Parathyroid adenoma (tissue), 2 donors: ENCODE data around the gene EPG5.

ENCODE experiments used
- H2AFZ ChIP-seq: fragments of 300-600 bp; sonication (generic); one replicate; pipeline ENCODE4 v1.7.0; 2017; ENCODE audit warnings: antibody characterized with exemption, mild to moderate bottlenecking
- H3K27ac ChIP-seq: fragments of 300-600 bp; sonication (generic); one replicate; pipeline ENCODE4 v1.7.0; 2017
- H3K27me3 ChIP-seq: fragments of 300-600 bp; sonication (generic); one replicate; pipeline ENCODE4 v1.7.0; 2017; ENCODE audit warnings: low read length; ENCODE audit not compliant: control insufficient read depth, insufficient read depth
- H3K36me3 ChIP-seq: fragments of 300-600 bp; sonication (generic); one replicate; pipeline ENCODE4 v1.7.0; 2017; ENCODE audit warnings: low read length; ENCODE audit not compliant: control insufficient read depth, insufficient read depth
- H3K4me1 ChIP-seq: fragments of 300-600 bp; sonication (generic); one replicate; pipeline ENCODE4 v1.7.0; 2017; ENCODE audit warnings: control low read depth
- H3K4me2 ChIP-seq: fragments of 300-600 bp; sonication (generic); one replicate; pipeline ENCODE4 v1.7.0; 2017; ENCODE audit warnings: low read length
- H3K4me3 ChIP-seq: fragments of 300-600 bp; sonication (generic); one replicate; pipeline ENCODE4 v1.7.0; 2017; ENCODE audit warnings: low read depth, low read length
- H3K79me2 ChIP-seq: fragments of 300-600 bp; sonication (generic); one replicate; pipeline ENCODE4 v1.7.0; 2017; ENCODE audit warnings: control low read depth
- H3K9ac ChIP-seq: fragments of 300-600 bp; sonication (generic); one replicate; pipeline ENCODE4 v1.7.0; 2017; ENCODE audit warnings: mild to moderate bottlenecking
- H3K9me3 ChIP-seq: fragments of 300-600 bp; sonication (generic); one replicate; pipeline ENCODE4 v1.7.0; 2017; ENCODE audit warnings: low read length; ENCODE audit not compliant: control insufficient read depth
- TF ChIP-seq, protein P1 (sequence below): fragments of 300-600 bp; sonication (generic); IDR thresholded peaks from one replicate; pipeline ENCODE4 v1.7.0; 2017; ENCODE audit warnings: antibody characterized with exemption, mild to moderate bottlenecking
- donor health status: primary hyperparathyroidism.

The EPG5 gene

DNA sequence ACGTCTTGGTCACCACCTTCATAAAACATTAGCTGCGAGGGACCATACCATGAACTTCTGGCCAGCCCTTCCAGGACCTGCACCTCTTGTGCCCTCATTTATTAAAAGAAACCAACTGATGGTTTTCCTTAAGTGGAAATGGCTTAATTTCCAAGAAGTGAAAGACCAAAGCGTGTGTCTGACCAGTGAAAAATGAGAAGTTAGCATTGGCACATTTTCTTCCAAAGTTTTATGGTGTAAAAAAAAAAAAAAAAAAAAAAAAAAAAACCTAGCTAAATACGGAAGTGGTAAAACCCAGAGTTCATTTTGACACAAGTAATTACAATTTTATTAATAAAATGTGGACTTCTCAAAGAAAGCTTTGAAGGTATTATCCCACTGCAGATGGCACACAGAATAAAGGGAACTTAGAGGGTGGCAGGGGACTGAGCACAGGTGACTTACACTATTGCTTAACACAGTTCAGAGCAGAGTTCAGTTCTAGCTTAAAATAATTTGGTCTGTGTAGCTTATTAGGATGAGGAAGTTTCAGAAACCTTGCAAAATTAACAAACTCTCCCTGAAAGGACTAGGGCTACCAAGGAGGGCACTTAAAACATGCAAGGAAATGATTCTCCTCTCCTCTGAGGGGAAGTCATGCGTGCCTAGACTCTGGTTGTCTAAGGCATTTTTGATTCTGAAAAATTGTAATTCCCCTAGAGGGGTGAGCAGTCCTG lies 42.2 kb upstream of the EPG5 start:
- no peaks in the 10 kb centered on the region for H3K4me1 ChIP-seq
- H3K27ac ChIP-seq = no peak overlapping the region
- no peaks in the 10 kb centered on the region for H3K36me3 ChIP-seq
- no peaks in the 10 kb centered on the region for H3K9me3 ChIP-seq
- H2AFZ ChIP-seq = no peak overlapping the region
- no peak overlapping the region for H3K9ac ChIP-seq
- H3K4me3 ChIP-seq = no peak overlapping the region
- TF ChIP-seq, protein P1, sequence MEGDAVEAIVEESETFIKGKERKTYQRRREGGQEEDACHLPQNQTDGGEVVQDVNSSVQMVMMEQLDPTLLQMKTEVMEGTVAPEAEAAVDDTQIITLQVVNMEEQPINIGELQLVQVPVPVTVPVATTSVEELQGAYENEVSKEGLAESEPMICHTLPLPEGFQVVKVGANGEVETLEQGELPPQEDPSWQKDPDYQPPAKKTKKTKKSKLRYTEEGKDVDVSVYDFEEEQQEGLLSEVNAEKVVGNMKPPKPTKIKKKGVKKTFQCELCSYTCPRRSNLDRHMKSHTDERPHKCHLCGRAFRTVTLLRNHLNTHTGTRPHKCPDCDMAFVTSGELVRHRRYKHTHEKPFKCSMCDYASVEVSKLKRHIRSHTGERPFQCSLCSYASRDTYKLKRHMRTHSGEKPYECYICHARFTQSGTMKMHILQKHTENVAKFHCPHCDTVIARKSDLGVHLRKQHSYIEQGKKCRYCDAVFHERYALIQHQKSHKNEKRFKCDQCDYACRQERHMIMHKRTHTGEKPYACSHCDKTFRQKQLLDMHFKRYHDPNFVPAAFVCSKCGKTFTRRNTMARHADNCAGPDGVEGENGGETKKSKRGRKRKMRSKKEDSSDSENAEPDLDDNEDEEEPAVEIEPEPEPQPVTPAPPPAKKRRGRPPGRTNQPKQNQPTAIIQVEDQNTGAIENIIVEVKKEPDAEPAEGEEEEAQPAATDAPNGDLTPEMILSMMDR = no peak
- H3K27me3 ChIP-seq = no peaks in the 10 kb centered on the region
- H3K4me2 ChIP-seq = no peak overlapping the region
- H3K79me2 ChIP-seq = no peaks in the 10 kb centered on the region

DNA sequence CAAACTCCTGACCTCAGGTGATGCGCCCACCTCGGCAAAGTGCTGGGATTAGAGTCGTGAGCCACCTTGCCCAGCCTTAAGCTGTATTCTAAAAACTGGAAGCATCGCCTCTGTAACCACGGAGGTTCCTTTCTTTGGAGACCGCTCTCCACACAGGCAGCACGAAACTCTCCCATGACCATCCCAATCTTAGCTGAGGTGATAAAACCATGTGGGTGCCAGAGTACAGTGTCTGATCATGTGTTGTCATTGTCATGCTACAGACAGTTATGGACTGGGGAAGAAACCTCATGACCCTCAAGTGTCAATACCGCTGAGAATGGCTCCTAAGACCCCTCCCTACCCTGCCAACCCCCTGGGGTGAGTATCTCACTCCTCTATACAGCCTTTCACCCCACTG lies 41.4 kb upstream of the EPG5 start:
- H3K9me3 ChIP-seq = no peaks in the 10 kb centered on the region
- no peaks in the 10 kb centered on the region for H3K27me3 ChIP-seq
- H3K36me3 ChIP-seq = no peaks in the 10 kb centered on the region
- TF ChIP-seq, protein P1 = no peak
- no peak overlapping the region for H3K4me3 ChIP-seq
- H3K4me2 ChIP-seq = no peak overlapping the region
- no peak overlapping the region for H2AFZ ChIP-seq
- no peaks in the 10 kb centered on the region for H3K79me2 ChIP-seq
- no peak overlapping the region for H3K27ac ChIP-seq
- no peaks in the 10 kb centered on the region for H3K4me1 ChIP-seq
- no peak overlapping the region for H3K9ac ChIP-seq

DNA sequence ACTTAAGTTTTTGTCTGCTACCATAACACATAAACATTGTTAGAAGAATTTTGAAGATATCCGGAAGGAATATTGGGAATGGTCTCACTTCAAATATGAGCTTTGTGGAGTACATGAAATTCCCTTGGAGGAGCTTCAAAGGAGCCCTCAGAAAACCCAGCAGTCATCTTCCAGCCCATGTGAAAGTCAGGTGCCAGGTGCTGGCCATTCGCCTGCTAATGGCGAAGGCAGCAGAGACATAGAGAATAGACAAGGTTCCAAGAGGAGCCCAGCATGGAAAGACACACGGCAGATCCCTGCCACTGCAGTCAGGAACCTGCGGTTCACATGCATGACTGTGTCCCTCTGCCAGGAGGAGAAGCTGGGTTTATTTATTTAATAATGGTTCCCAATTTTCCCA lies 40.0 kb upstream of the EPG5 start:
- H3K4me2 ChIP-seq = no peak overlapping the region
- H3K4me1 ChIP-seq = no peaks in the 10 kb centered on the region
- no peak overlapping the region for H3K4me3 ChIP-seq
- H3K79me2 ChIP-seq = no peaks in the 10 kb centered on the region
- no peak overlapping the region for H3K9ac ChIP-seq
- no peaks in the 10 kb centered on the region for H3K36me3 ChIP-seq
- H2AFZ ChIP-seq = no peak overlapping the region
- TF ChIP-seq, protein P1 = no peak
- no peaks in the 10 kb centered on the region for H3K9me3 ChIP-seq
- H3K27ac ChIP-seq = no peak overlapping the region
- no peaks in the 10 kb centered on the region for H3K27me3 ChIP-seq

DNA sequence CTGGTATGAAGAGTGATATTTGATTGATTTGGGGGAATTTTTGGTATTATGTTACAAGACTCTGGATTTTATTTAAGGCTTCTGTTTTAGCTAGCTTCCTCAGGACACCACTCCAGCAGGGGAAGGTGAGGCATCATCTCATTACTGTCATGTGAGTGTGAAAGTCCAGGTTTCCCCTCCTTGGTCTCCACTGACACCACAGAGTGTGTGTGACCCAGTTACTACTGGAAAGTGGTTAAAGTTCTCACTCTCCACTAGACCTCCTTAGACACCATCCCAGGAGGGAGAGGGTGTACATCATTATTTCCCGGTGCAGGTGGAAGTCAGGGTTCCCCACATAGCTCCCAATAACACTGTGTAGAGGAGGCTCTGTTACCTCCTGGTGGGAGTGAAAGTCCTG lies 35.8 kb upstream of the EPG5 start:
- no peak overlapping the region for H3K4me3 ChIP-seq
- H3K27ac ChIP-seq = no peak overlapping the region
- no peaks in the 10 kb centered on the region for H3K9me3 ChIP-seq
- no peak overlapping the region for H2AFZ ChIP-seq
- H3K36me3 ChIP-seq = no peaks in the 10 kb centered on the region
- no peak overlapping the region for H3K4me2 ChIP-seq
- peaks cover 22% of the 10 kb centered on the region for H3K4me1 ChIP-seq
- TF ChIP-seq, protein P1 = no peak
- no peaks in the 10 kb centered on the region for H3K27me3 ChIP-seq
- H3K9ac ChIP-seq = no peak overlapping the region
- no peaks in the 10 kb centered on the region for H3K79me2 ChIP-seq

DNA sequence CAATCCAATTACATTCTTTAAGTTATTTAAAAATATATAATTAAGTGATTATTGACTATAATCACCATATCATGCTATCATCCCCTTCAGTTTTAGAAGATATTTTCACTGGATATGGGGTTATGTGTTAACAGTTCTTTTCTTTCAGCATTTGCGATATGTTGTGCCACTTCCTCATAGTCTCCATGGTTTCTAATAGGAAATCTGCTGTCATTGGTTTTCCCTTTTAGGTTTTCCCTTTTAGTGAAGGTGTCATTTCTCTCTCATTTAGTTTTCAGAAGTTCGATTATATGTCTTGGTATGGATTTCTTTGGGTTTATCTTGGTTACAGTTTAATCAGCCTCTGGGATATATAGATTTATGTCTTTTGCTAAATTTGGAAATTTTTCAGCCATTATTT lies 34.8 kb upstream of the EPG5 start:
- TF ChIP-seq, protein P1 = no peak
- H3K4me3 ChIP-seq = no peak overlapping the region
- no peak overlapping the region for H3K27ac ChIP-seq
- H3K27me3 ChIP-seq = no peaks in the 10 kb centered on the region
- no peak overlapping the region for H3K9ac ChIP-seq
- no peaks in the 10 kb centered on the region for H3K36me3 ChIP-seq
- peaks cover 26% of the 10 kb centered on the region for H3K4me1 ChIP-seq
- H3K4me2 ChIP-seq = no peak overlapping the region
- no peak overlapping the region for H2AFZ ChIP-seq
- H3K79me2 ChIP-seq = no peaks in the 10 kb centered on the region
- H3K9me3 ChIP-seq = no peaks in the 10 kb centered on the region
